ENCODE data around the gene OGT.

GRCh38 chrX:71609095-71609750, 76.3 kb downstream of the OGT start:
- TF ChIP-seq CTCF (conservative IDR thresholded peaks at IDR 0.05; ENCODE audit: low read depth, low read length) (no peak), EZH2 (IDR thresholded peaks at IDR 0.05; ENCODE audit: borderline replicate concordance, low read depth, low read length, poor library complexity, severe bottlenecking) (no peak)
